ENCODE data around the gene TGM5.

DNA sequence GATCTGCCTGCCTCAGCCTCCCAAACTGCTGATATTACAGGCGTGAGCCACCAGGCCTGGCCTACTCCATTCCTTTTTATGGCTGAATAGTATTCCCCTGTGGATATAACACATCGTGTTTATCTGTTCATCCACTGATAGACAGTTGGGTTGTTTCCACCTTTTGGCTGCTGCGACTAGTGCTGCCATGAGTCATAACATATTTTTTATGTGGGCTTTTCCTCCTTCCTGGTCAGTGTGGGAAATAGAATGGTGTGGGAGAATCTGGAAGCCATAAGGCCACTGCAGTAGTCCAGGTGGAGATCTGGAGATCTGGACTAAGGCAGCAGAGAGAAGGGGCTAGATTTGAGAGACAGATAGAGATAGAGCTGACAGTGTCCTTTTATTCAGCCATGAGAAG is 47.4 kb upstream of the TGM5 start:
- TF ChIP-seq, protein P1, sequence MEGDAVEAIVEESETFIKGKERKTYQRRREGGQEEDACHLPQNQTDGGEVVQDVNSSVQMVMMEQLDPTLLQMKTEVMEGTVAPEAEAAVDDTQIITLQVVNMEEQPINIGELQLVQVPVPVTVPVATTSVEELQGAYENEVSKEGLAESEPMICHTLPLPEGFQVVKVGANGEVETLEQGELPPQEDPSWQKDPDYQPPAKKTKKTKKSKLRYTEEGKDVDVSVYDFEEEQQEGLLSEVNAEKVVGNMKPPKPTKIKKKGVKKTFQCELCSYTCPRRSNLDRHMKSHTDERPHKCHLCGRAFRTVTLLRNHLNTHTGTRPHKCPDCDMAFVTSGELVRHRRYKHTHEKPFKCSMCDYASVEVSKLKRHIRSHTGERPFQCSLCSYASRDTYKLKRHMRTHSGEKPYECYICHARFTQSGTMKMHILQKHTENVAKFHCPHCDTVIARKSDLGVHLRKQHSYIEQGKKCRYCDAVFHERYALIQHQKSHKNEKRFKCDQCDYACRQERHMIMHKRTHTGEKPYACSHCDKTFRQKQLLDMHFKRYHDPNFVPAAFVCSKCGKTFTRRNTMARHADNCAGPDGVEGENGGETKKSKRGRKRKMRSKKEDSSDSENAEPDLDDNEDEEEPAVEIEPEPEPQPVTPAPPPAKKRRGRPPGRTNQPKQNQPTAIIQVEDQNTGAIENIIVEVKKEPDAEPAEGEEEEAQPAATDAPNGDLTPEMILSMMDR (IDR thresholded peaks at IDR 0.05) = no peak
- TF ChIP-seq POLR2A (IDR thresholded peaks at IDR 0.05) = no peak
